H9 (cell line): ENCODE results near the gene PITX3. TPM values are rescaled to one million over a fixed set of nuclear protein-coding genes. Genes with fewer than 3 reads are reported as not detected.

ENCODE experiments used
- DNase-seq: peaks from one replicate; pipeline ENCODE4 v3.0.0-alpha.2; 2017
- H2AFZ ChIP-seq: one replicate; pipeline ENCODE4 v1.6.1; 2013; ENCODE audit warnings: mild to moderate bottlenecking, low read length, control low read depth, moderate library complexity
- H2AK5ac ChIP-seq: 2 replicates; pipeline ENCODE4 v1.6.1; 2013; ENCODE audit warnings: low read length, control low read depth, mixed read lengths; ENCODE audit not compliant: insufficient read length
- H2BK120ac ChIP-seq: one replicate; pipeline ENCODE4 v1.6.1; 2013; ENCODE audit warnings: low read depth, mild to moderate bottlenecking, low read length, control low read depth, inconsistent platforms; ENCODE audit not compliant: poor library complexity, severe bottlenecking
- H2BK12ac ChIP-seq: 2 replicates; pipeline ENCODE4 v1.6.1; 2013; ENCODE audit warnings: low read length, control low read depth, mixed read lengths, low read depth; ENCODE audit not compliant: insufficient read length
- H2BK15ac ChIP-seq: 2 replicates; pipeline ENCODE4 v1.6.1; 2013; ENCODE audit warnings: low read depth, low read length, control low read depth
- H2BK20ac ChIP-seq: one replicate; pipeline ENCODE4 v1.6.1; 2013; ENCODE audit warnings: low read depth, mild to moderate bottlenecking, low read length, control low read depth, inconsistent platforms; ENCODE audit not compliant: poor library complexity, severe bottlenecking
- H2BK5ac ChIP-seq: 2 replicates; pipeline ENCODE4 v1.6.1; 2013; ENCODE audit warnings: low read length, control low read depth, mixed read lengths; ENCODE audit not compliant: insufficient read length
- H3K14ac ChIP-seq: 2 replicates; pipeline ENCODE4 v1.6.1; 2013; ENCODE audit warnings: low read length, control low read depth; ENCODE audit not compliant: insufficient read depth
- H3K18ac ChIP-seq: 2 replicates; pipeline ENCODE4 v1.6.1; 2013; ENCODE audit warnings: low read depth, mild to moderate bottlenecking, mixed read lengths, low read length, control low read depth; ENCODE audit not compliant: insufficient read length
- H3K23ac ChIP-seq: 2 replicates; pipeline ENCODE4 v1.6.1; 2013; ENCODE audit warnings: low read length, control low read depth, mixed read lengths, low read depth; ENCODE audit not compliant: insufficient read length
- H3K23me2 ChIP-seq: 2 replicates; pipeline ENCODE4 v1.6.1; 2013; ENCODE audit warnings: low read depth, mild to moderate bottlenecking, mixed read lengths, low read length, control low read depth; ENCODE audit not compliant: insufficient read length, poor library complexity, severe bottlenecking
- H3K27ac ChIP-seq: 2 replicates; pipeline ENCODE4 v1.5.1; 2013; ENCODE audit warnings: low read length, control low read depth, mixed read lengths, low read depth; ENCODE audit not compliant: insufficient read length
- H3K27me3 ChIP-seq: 2 replicates; pipeline ENCODE4 v1.6.1; 2013; ENCODE audit warnings: low read length, control low read depth, inconsistent platforms; ENCODE audit not compliant: insufficient read depth
- H3K4ac ChIP-seq: 2 replicates; pipeline ENCODE4 v1.6.1; 2013; ENCODE audit warnings: low read depth, mild to moderate bottlenecking, control low read depth, inconsistent platforms, low read length, moderate library complexity
- H3K4me1 ChIP-seq: 2 replicates; pipeline ENCODE4 v1.6.1; 2013; ENCODE audit warnings: low read length, control low read depth, inconsistent platforms; ENCODE audit not compliant: insufficient read depth
- H3K4me2 ChIP-seq: 2 replicates; pipeline ENCODE4 v1.6.1; 2013; ENCODE audit warnings: low read length, control low read depth, mixed read lengths; ENCODE audit not compliant: insufficient read length, insufficient read depth
- H3K56ac ChIP-seq: 2 replicates; pipeline ENCODE4 v1.6.1; 2013; ENCODE audit warnings: low read depth, mild to moderate bottlenecking, mixed read lengths, low read length, control low read depth; ENCODE audit not compliant: insufficient read length
- H3K79me1 ChIP-seq: 2 replicates; pipeline ENCODE4 v1.6.1; 2013; ENCODE audit warnings: low read depth, mild to moderate bottlenecking, moderate library complexity, low read length, control low read depth, inconsistent platforms; ENCODE audit not compliant: insufficient read depth, poor library complexity, severe bottlenecking
- H3K79me2 ChIP-seq: 2 replicates; pipeline ENCODE4 v1.6.1; 2013; ENCODE audit warnings: low read length, control low read depth, inconsistent platforms; ENCODE audit not compliant: insufficient read depth
- H3K9ac ChIP-seq: 2 replicates; pipeline ENCODE4 v1.6.1; 2013; ENCODE audit warnings: low read length, control low read depth, mixed read lengths; ENCODE audit not compliant: insufficient read length; ENCODE audit errors: extremely low read depth
- H3K9me3 ChIP-seq: one replicate; pipeline ENCODE4 v1.6.1; 2013; ENCODE audit warnings: low read depth, low read length, inconsistent platforms; ENCODE audit not compliant: control insufficient read depth
- H3T11ph ChIP-seq: one replicate; pipeline ENCODE4 v1.6.1; 2013; ENCODE audit warnings: mild to moderate bottlenecking, low read length, control low read depth, inconsistent platforms
- H4K20me1 ChIP-seq: one replicate; pipeline ENCODE4 v1.6.1; 2013; ENCODE audit not compliant: control insufficient read depth, insufficient read length, insufficient read depth
- H4K5ac ChIP-seq: 2 replicates; pipeline ENCODE4 v1.6.1; 2013; ENCODE audit warnings: low read depth, mild to moderate bottlenecking, mixed read lengths, low read length, control low read depth; ENCODE audit not compliant: insufficient read length
- H4K8ac ChIP-seq: replicated peaks from 2 replicates; pipeline ENCODE4 v1.6.1; 2013; ENCODE audit warnings: low read length, control low read depth, mixed read lengths, low read depth; ENCODE audit not compliant: insufficient read length
- H4K91ac ChIP-seq: 2 replicates; pipeline ENCODE4 v1.6.1; 2013; ENCODE audit warnings: low read depth, mild to moderate bottlenecking, moderate library complexity, mixed read lengths, low read length, control low read depth; ENCODE audit not compliant: insufficient read length
- H3K27ac Mint-ChIP-seq, 3 experiments: 2 replicates in 2 of 3; 3 replicates in 1 of 3; pipeline ENCODE4 v1.8.0; 2020 to 2021; ENCODE audit warnings: mixed read lengths in 3 of 3, mild to moderate bottlenecking in 1 of 3, moderate library complexity in 1 of 3
- H3K27me3 Mint-ChIP-seq: 2 replicates; pipeline ENCODE4 v1.8.0; 2021; ENCODE audit warnings: low read depth, mild to moderate bottlenecking, moderate library complexity, mixed read lengths
- H3K36me3 Mint-ChIP-seq, 3 experiments: 2 replicates in 2 of 3; 3 replicates in 1 of 3; pipeline ENCODE4 v1.8.0; 2020 to 2021; ENCODE audit warnings: low read depth in 3 of 3, mixed read lengths in 3 of 3; ENCODE audit not compliant: insufficient read depth in 1 of 3
- H3K4me1 Mint-ChIP-seq, 2 experiments: 2 replicates each; pipeline ENCODE4 v1.8.0; 2020; ENCODE audit warnings: mixed read lengths in 2 of 2
- H3K4me3 Mint-ChIP-seq, 2 experiments: 2 replicates in 1 of 2; 3 replicates in 1 of 2; pipeline ENCODE4 v1.8.0; 2020 to 2021; ENCODE audit warnings: mild to moderate bottlenecking in 2 of 2, mixed read lengths in 2 of 2, moderate library complexity in 1 of 2
- H3K9me3 Mint-ChIP-seq, 2 experiments: 2 replicates in 1 of 2; 3 replicates in 1 of 2; pipeline ENCODE4 v1.8.0; 2020; ENCODE audit warnings: mild to moderate bottlenecking in 2 of 2, mixed read lengths in 2 of 2, moderate library complexity in 1 of 2
- WGBS: extraction: QIAGEN DNeasy Blood & Tissue Kit; methylation state at CpG from one replicate; pipeline ENCODE4 v1.1.7; 2013; ENCODE audit warnings: missing lambda C conversion rate, low lambda C conversion rate, mixed read lengths; ENCODE audit not compliant: insufficient read length; ENCODE audit errors: extremely low coverage; 5-methylcytosine and 5-hydroxymethylcytosine counted together
- total RNA-seq: library from RNA; stranded (reverse); gene quantifications from 2 replicates; pipeline ENCODE4 v1.2.1, GENCODE V29; 2021
- TF ChIP-seq, protein P1 (sequence below): fragments of 200-600 bp; sonication (generic); conservative IDR thresholded peaks from 3 replicates; pipeline ENCODE4 v1.8.0; 2021; ENCODE audit warnings: antibody characterized with exemption, mild to moderate bottlenecking

The PITX3 gene
- total RNA-seq, 1 experiment from 2014 or later: not detected

DNA sequence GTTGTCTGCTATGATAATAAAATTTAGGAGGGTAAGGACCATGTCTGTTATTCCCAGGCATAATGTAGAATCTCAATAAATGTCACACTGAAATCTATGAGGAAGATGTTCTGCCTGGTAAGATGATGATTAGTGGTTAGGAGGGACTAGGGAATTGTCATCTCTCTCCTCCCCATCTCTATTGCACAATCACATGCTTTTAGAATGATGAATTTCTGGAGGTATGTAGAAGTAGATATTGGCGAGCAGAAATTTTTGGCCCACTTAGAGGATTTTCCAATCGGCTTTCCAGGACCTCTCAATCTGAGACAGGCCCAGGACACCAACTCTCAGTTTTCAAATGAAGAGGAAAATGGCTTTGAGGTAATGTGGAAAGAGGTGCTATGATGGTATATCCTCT lies 2.0 kb upstream of the PITX3 start:
- Histone ChIP-seq H3K4me2 (no peak overlapping the region), H2BK120ac (no peak overlapping the region), H3K79me1 (no peaks in the 10 kb centered on the region), H2BK12ac (no peak overlapping the region), H3K23ac (no peak overlapping the region), H4K91ac (no peak overlapping the region), H3K27ac (no peak overlapping the region), H3T11ph (no peak overlapping the region), H3K4ac (no peak overlapping the region), H2BK15ac (no peak overlapping the region), H3K9me3 (no peaks in the 10 kb centered on the region), H4K8ac (no peak overlapping the region), H3K9ac (no peak overlapping the region), H2BK20ac (no peak overlapping the region), H2BK5ac (no peak overlapping the region), H3K14ac (no peak overlapping the region), H2AK5ac (no peak overlapping the region), H4K5ac (no peak overlapping the region), H3K18ac (no peak overlapping the region), H3K56ac (no peak overlapping the region), H4K20me1 (no peaks in the 10 kb centered on the region), H3K23me2 (peaks cover 13% of the 10 kb centered on the region), H3K27me3 (peaks cover 42% of the 10 kb centered on the region), H3K4me1 (no peaks in the 10 kb centered on the region), H3K79me2 (peaks cover 5% of the 10 kb centered on the region; the same call in 1 of the 2 replicates), H2AFZ (no peak overlapping the region)
- no peaks in the 10 kb centered on the region; a peak in 1 of 7 replicates for H3K36me3 Mint-ChIP-seq
- no peak overlapping the region for H3K27ac Mint-ChIP-seq
- no peaks in the 10 kb centered on the region for H3K9me3 Mint-ChIP-seq
- H3K4me1 Mint-ChIP-seq: peaks cover 31 to 37% of the 10 kb centered on the region in 2 experiments
- no peak overlapping the region for H3K4me3 Mint-ChIP-seq
- TF ChIP-seq, protein P1, sequence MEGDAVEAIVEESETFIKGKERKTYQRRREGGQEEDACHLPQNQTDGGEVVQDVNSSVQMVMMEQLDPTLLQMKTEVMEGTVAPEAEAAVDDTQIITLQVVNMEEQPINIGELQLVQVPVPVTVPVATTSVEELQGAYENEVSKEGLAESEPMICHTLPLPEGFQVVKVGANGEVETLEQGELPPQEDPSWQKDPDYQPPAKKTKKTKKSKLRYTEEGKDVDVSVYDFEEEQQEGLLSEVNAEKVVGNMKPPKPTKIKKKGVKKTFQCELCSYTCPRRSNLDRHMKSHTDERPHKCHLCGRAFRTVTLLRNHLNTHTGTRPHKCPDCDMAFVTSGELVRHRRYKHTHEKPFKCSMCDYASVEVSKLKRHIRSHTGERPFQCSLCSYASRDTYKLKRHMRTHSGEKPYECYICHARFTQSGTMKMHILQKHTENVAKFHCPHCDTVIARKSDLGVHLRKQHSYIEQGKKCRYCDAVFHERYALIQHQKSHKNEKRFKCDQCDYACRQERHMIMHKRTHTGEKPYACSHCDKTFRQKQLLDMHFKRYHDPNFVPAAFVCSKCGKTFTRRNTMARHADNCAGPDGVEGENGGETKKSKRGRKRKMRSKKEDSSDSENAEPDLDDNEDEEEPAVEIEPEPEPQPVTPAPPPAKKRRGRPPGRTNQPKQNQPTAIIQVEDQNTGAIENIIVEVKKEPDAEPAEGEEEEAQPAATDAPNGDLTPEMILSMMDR: no peak
- no peak for DNase-seq
- WGBS: no CpG with 5 or more reads among the region's 2 CpGs
- peaks cover 59% of the 10 kb centered on the region for H3K27me3 Mint-ChIP-seq
